Right ventricle myocardium superior (tissue), 1 donor: Measurements from ENCODE around the gene EPHX1. TPM values are rescaled to one million over a fixed set of nuclear protein-coding genes. Genes with fewer than 3 reads are reported as not detected.
"Not testable (repeated sequence)": the region's sequence is repeated elsewhere in the genome, so short reads cannot be mapped to it uniquely, and the experiment has no call there.

ENCODE experiments used
- ATAC-seq: fragments of 200-7000 bp; cut with Tn5 transposase; one replicate; pipeline ENCODE4 v1.9.1; 2020; ENCODE audit warnings: mild to moderate bottlenecking; ENCODE audit not compliant: poor library complexity
- DNase-seq: peaks from one replicate; pipeline ENCODE4 v3.0.0-alpha.2; 2020
- intact Hi-C: fragments of 100-400 bp; cut with DNase I; formaldehyde crosslinking; loops from one replicate; pipeline ENCODE4 v1.11.2; 2022
- total RNA-seq: library from RNA; stranded (reverse); fragmentation: NEBNext Ultra II Directional; extraction: Animal tissue kit (Norgen Biotek cat#: 25700); gene quantifications from one replicate; pipeline ENCODE4 v1.2.1, GENCODE V29; 2021
- donor health status: DM: no; HTN: yes; CAD: no; lungs with severe emphysema.

EPHX1 gene
- total RNA-seq, 1 donor from 2014 or later: 68.6 TPM

DNA sequence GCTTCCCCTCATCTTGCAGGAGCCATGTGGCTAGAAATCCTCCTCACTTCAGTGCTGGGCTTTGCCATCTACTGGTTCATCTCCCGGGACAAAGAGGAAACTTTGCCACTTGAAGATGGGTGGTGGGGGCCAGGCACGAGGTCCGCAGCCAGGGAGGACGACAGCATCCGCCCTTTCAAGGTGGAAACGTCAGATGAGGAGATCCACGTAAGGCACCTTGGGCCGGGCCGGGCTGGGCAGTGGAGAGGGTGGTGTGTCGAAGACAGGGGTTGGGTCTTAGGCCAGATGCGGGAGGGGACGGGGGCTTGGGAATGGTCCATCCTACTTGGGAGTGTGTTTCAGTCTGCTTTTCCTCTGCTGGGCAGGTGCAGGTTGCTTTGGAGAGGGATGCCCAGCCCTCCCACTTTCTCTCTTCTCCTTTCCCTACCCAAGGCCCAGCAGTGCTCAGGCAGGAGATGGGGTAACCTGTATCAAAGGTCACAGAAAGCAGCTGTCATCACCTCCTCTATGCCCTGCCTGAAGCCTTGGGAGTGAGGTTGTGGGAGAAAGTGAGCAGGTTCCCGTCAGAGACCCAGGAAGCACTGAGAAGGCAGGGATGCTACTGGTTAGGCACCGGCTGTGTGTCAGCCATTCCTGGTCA is 18.9 kb downstream of the EPHX1 start:
- intact Hi-C loops: no loop called here
- DNase-seq (no peak), ATAC-seq (no peak)

DNA sequence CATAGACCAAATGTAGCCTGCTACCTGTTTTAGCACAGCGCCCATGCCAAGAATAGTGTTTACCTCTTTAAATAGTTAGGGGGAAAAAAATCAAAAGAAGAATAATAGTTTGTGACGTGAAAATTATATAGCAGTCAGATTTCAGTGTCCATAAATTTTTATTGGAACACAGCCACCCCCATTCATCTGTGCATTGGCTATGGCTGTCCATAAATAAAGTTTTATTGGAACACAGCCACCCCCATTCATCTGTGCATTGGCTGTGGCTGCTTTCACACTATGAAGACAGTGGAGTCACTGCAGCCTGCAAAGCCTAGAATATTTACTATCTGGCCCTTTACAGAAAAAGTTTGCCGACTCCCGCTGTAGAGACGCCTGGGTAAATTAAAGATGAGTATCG is 20.9 kb downstream of the EPHX1 start:
- no peak for DNase-seq
- ATAC-seq: no peak
- intact Hi-C loops: no loop called here

DNA sequence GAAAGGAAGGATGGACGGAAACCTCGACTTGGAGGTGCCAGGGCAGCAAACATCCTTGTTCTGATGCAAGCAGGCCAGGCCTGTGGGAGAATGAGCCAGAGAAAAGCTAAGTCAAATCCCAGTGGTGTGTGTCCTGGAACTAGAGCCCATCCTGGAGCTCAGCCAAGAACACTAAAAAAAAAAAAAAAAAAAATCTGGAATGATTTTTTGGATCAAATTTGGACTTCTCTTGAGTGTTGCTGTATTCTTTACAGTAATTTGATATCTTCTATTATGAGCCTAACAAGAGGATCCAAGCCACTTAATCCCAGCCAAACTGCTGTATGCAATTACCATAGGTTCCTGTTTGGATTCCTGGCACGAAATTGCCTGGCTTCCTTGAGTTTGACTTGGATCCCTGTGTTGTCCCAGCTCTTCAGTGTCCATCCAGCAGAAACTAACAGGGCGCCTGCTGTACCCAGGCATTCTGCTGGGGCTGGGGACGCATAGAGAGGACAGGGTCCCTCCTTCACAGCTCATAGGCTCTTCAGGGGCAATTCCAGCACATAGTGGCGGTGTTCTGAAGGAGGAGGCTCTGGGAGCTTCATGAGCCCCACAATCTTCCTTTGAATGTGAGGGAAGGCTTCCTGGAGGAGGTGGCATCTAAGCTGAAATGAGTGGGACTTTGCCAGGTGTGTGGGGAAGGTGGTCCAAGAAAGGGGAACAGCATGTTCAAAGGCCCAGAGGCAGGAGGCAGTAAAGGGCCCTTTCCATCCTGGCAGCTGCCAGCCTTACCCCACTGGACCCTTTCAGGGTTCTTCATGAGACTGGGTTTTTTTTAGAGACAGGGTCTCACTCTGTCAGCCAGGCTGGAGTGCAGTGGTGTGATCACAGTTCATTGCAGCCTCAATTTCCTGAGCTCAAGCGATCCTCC is 24.7 kb downstream of the EPHX1 start:
- DNase-seq (peak; percentile 75), ATAC-seq (peak; percentile 88)
- intact Hi-C loops: no loop called here

DNA sequence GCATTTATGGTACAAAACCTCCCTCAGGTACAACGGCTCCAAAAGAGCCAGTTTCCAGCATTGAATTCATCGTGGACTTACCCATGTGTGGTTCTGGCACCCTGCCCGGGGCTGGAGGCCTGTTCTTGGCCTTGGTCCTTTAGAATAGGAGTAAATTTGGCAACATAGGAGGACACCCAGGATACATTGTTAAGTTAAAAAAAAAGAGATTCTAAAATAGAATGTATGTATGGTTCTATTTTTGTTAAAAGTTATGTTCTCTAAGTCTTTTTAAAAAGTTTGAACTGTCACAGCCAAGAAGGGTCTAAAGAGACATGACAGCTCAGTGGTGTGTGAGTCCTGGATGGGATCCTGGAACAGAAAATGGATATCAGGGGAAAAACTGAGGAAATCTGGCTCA is 25.9 kb downstream of the EPHX1 start:
- intact Hi-C loops: no loop called here
- ATAC-seq (peak; percentile 49), DNase-seq (peak; percentile 89)

DNA sequence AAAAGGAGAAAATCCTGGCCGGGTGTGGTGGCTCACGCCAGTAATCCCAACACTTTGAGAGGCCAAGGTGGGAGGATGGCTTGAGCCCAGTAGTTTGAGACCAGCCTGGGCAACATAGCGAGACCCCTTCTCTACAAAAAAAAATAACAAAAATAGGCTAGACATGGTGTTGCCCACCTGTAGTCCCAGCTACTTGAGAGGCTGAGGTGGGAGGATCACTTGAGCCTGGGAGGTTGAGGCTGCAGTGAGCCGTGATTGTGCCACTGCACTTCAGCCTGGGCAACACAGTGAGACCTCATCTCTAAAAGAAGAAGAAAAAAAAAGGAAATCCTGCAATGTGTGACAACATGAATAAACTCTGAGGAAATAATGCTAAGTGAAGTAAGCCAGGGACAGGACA is 26.4 kb downstream of the EPHX1 start:
- intact Hi-C loops, ATAC-seq, DNase-seq: not testable (repeated sequence)

DNA sequence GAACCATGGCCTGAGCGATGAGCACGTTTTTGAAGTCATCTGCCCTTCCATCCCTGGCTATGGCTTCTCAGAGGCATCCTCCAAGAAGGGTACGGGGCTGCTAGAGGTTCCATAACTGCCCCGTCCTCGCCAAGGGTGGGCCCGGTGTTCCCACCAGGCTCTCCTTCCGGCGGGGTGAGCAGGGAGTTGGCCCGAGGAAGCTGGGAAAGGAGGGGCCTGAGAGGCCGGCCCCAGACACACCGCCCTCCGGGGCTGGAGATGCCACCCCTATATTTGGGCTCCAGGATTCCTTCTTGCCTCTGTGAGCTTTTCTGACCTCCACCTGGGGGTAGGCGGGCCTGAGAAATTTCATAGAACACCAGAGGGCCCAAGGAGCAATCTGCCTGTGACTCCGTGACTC is 28.9 kb downstream of the EPHX1 start:
- ATAC-seq (no peak), DNase-seq (no peak)
- intact Hi-C loops: no loop called here

DNA sequence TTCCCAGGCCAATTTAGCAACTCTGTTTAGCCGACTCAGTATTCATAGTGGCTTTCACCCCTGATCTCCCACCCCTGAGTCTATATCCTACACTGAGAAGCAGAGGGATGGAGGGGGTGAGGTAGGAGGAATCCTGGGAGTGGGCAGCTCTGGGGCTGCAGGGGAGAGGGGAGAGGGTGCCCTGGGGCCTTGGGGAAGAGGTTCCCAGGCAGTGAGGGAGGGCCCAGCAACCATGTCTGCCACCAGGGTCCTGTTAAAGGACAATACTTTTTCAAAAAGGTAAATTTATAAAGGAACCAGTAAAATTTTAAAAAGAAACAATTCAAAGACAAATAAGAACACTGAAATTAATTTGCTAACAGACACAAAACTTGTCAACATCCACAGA is 30.3 kb downstream of the EPHX1 start:
- no peak for ATAC-seq
- intact Hi-C loops: no loop called here

DNA sequence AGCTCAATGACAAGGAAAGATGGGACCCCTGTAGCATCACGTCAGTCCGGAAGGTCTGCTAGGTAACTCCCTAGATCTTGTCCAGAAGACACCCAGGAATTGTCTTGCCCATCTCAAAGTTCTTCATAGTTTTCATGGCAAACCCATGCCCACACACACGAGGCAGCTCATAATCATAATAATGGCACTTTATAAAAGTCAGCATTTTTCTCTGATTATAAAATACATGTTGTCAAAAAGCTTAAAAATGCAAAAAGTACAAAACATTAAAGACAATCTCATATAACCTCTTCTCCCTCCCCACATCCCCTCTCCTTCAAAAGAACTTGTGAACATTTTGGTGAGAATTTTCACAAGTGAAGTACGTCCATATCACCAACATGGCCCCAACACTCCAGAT is 30.8 kb downstream of the EPHX1 start:
- intact Hi-C loops: no loop called here
- DNase-seq (no peak), ATAC-seq (no peak)

More for the DNA sequence above, 30.3 kb downstream of the EPHX1 start:
- no peak for DNase-seq

DNA sequence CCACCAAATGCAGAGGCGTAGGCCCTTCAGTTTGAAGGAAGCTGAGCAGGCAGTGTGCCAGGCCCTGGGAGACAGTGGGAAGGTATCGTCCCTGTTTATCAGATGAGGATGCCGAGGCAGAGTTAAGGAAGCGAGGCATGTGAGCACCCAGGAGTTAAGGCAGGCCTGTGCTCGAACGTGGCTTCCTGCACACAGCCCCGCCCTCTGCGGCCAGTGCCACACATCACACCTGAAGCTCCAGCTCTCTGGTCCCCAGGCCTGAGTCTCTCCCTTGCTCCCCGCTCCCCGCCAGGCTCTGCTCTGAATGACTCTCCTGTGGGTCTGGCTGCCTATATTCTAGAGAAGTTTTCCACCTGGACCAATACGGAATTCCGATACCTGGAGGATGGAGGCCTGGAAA is 32.1 kb downstream of the EPHX1 start:
- intact Hi-C loops: no loop called here
- ATAC-seq (no peak), DNase-seq (peak; percentile 34)

DNA sequence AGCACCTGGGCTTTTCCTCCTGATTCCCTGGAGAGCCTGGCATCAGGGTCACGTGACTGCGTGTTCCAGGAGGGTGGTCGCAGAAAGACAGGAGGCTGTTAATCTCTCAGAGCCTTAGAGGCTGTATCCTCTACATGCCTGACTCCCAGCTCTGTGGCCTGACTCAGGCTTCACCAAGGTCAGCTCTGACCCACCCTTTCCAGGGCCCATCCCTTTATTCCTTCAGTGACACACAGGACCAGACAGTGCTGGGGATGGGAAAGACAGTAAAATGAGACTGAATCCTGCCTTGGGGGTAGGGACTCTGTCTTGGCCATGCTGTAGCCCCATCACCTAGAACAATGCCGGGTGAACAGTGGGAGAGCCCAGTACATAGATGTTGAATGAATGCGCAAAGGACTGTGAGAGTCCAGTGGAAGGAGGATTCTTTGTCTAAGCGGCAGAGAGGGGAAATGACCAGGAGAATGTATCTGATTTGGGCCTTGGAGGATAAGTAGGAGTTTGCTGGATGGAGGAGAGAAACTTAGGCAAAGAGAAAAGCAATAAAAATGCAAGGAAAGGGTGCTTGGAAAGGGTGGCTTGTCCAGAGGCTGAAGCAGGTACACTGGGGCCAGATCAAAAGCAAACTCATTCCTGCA is 33.0 kb downstream of the EPHX1 start:
- ATAC-seq: no peak
- DNase-seq: peak; percentile 23
- intact Hi-C loops: no loop called here

DNA sequence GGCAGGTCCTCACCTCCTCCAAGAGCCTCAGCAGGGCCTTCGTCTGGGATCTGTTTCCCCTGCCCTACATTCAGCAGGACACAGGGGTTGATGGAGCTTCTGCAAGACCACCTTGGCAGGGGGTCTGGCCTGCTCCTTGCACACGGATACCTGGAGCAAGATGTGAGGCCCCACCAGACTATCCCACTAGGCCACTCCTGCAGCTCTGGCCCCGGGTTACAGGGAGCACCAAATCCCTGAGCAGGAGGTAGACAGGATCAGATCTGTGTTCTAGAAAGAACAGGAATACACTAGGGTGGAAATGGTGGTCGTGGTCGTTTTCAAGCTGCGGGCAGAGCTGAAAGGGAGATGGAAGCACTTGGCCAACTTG is 33.5 kb downstream of the EPHX1 start:
- DNase-seq: peak; percentile 27
- intact Hi-C loops: no loop called here
- no peak for ATAC-seq

DNA sequence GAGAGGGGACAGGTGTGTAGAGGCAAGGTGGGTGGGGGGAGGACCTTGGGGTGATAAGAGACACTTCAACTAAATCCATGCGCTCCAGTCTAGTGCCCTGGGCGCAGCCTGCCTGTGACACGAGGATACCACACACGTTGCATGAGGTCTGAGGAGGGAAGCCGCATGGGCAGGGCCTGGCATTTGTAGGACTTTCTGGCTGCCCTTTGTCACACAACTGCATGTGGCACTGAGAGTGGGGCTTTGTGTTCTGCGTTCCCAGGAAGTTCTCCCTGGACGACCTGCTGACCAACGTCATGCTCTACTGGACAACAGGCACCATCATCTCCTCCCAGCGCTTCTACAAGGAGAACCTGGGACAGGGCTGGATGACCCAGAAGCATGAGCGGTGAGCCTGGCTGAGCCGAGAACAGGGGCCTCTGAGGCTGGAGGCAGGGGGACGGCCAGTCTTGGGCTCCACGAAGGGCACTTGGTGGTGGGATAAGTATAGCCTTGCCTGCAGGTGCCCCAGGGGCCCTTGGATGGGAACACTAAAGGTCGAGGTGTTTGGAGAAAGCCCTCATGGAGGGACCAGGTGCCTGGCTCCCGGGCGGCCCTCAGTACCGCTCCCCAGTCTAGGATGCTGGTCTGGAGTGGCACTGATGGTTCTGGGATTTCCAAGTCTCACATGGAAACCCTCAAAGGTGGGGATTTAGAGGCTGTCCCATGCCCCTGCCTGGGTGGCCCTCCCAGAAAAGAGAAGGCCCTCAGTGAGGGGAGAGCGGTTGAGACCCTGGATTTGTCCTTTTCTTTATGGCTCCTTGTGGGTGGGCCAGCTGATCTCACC is 34.5 kb downstream of the EPHX1 start:
- DNase-seq (peak; percentile 42), ATAC-seq (no peak)
- intact Hi-C loops: no loop called here

DNA sequence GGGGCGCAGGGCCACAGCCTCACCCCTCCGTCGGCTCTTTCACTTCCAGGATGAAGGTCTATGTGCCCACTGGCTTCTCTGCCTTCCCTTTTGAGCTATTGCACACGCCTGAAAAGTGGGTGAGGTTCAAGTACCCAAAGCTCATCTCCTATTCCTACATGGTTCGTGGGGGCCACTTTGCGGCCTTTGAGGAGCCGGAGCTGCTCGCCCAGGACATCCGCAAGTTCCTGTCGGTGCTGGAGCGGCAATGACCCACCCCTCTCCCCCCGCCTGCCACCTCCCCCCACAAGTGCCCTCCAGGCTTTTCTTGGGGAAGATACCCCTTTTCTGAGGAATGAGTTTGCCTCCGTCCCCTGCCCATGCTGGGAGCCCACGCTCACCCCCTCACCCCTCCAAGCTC is 35.2 kb downstream of the EPHX1 start:
- intact Hi-C loops: no loop called here
- no peak for ATAC-seq
- peak; percentile 4 for DNase-seq

DNA sequence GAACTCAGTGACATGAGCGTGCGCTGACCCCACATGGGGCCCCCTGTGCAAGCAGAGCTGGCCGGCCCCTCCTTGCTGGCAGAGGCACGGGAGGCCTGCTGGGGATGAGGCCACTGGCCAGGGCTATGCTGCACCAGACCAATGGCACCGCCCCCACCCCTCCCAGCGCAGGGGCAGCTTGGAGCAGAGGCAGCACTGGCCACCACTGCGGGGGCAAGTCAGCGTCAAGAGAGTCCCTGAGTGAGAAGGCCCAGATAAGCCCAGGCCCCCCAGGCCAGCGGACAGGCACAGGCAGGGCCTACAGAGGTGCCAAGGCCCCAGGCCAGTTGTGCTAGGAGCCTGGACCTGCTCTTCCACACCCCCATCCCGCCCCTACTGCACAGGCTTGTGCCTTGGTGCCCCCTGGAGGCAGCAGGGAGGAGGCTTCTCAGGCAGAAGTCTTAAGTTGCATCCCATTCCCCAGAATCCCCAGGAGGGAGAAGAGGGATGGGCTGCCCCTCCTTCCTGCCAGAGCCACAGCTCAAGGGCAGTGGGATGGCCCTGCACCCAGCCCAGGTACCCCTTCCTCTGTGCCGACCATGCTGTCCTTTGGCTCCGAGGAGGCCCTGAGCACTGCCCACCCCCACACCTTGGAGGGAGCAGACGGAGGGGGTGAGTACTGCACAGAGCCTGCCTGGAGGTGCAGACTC is 35.8 kb downstream of the EPHX1 start:
- DNase-seq (peak; percentile 85), ATAC-seq (peak; percentile 77)
- intact Hi-C loops: loop anchor here (2.0 kb wide), 1 partner anchor 67 kb away; no protein-coding TSS in a partner anchor

DNA sequence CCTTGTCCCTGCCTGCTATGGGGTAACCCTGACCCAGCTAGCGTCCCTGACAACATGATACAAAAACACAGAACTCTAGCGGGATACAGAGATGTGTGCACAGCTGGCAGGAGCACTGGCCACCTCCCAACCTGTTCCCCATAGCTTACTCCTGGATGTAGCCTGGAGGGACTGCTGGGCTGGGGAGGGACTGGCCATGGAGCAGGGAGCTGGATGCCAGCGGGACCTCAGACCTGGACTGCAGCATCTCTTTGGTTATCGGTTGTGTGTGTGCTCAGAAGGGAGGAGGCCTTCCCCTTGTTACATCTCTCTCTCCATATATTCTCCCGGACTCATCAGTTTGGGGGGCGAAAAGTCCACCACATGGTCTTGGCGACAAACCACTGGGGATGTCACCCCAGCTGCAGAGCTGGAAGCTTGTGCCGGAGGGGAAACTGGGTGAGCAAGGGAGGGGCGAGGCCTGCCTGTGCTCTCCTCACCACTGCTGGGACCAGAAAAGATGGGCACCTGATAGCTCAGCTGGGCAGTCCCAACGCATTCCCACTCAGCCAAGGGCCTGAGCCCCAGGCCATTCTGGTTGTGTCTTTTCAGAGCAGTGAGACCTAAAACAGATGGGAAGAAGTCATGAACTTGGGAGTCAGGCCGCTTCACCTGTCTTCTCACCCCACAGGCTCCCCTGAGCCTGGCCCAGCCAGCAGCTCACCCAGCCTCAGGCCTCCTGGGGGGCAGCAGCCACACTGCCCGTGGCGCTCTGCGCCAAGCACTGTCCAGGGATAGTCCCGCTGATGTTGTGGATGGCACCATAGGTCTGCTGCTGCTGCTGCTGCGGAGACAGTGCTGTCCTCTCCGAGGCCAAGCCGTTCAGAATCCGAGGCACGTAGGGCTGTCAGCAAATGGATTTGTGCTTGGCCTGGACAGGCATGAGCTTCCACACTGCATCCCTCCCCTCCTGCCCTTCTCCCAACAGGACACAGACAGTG is 36.7 kb downstream of the EPHX1 start:
- intact Hi-C loops: loop anchor here (2.0 kb wide), 1 partner anchor 68 kb away; no protein-coding TSS in a partner anchor
- DNase-seq (peak; percentile 39), ATAC-seq (no peak)

DNA sequence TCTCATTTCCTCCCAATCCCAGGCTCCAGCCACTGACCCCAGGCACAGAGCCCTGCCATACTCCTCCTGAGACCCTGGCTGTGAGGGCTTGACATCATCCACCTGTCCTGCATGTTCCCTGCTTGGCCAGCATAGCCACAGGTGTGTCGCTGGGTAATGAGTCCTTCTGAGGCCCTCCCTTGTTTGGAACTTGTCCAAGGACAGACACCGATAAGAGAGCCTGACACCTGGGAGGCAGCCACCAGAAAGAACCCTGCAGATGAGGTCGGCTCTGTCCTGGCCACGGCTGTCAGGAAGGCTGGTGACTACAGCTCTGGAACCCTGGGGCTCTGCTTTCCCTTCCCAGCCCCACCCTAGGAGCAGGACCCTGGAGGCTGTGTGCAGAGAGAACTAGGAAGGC is 37.7 kb downstream of the EPHX1 start:
- DNase-seq (peak; percentile 20), ATAC-seq (no peak)
- intact Hi-C loops: loop anchor here (2.0 kb wide), 1 partner anchor 69 kb away; no protein-coding TSS in a partner anchor
